ENCODE data around the gene ANTKMT.

ANTKMT gene

GRCh38 chr16:765488-765865 lies 44.5 kb downstream of the ANTKMT start:
- DNase-seq (ENCODE audit: low read depth in 1 of 2, low spot score in 1 of 2): no peak
- in situ Hi-C loops (cut with HindIII; ENCODE audit: low pct_unique_long_range_greater_than_20kb, low sequenced_read_pairs): no loop called here
- TF ChIP-seq JUND (IDR thresholded peaks at IDR 0.05; ENCODE audit: low read depth): no peak

- no peak for TF ChIP-seq JUND (IDR thresholded peaks at IDR 0.05; ENCODE audit: low read depth)
- no peak for DNase-seq (ENCODE audit: low read depth in 1 of 2, low spot score in 1 of 2)
- in situ Hi-C loops (cut with HindIII; ENCODE audit: low pct_unique_long_range_greater_than_20kb, low sequenced_read_pairs): no loop called here
These were observed 45.3 kb downstream of the ANTKMT start for GRCh38 chr16:766008-766819.

- DNase-seq (ENCODE audit: low read depth in 1 of 2, low spot score in 1 of 2): no peak
- no peak for TF ChIP-seq JUND (IDR thresholded peaks at IDR 0.05; ENCODE audit: low read depth)
- in situ Hi-C loops (cut with HindIII; ENCODE audit: low pct_unique_long_range_greater_than_20kb, low sequenced_read_pairs): no loop called here
These were observed 46.1 kb downstream of the ANTKMT start for GRCh38 chr16:766820-767640.

- no peak for DNase-seq (ENCODE audit: low read depth in 1 of 2, low spot score in 1 of 2)
- no peak for TF ChIP-seq JUND (IDR thresholded peaks at IDR 0.05; ENCODE audit: low read depth)
- in situ Hi-C loops (cut with HindIII; ENCODE audit: low pct_unique_long_range_greater_than_20kb, low sequenced_read_pairs): no loop called here
These were observed 46.8 kb downstream of the ANTKMT start for GRCh38 chr16:767743-768235.

- in situ Hi-C loops (cut with HindIII; ENCODE audit: low pct_unique_long_range_greater_than_20kb, low sequenced_read_pairs): no loop called here
- TF ChIP-seq JUND (IDR thresholded peaks at IDR 0.05; ENCODE audit: low read depth): no peak
- no peak for DNase-seq (ENCODE audit: low read depth in 1 of 2, low spot score in 1 of 2)
These were observed 47.5 kb downstream of the ANTKMT start for GRCh38 chr16:768428-768827.

GRCh38 chr16:769184-769784 lies 48.3 kb downstream of the ANTKMT start:
- no peak for TF ChIP-seq JUND (IDR thresholded peaks at IDR 0.05; ENCODE audit: low read depth)
- in situ Hi-C loops (cut with HindIII; ENCODE audit: low pct_unique_long_range_greater_than_20kb, low sequenced_read_pairs): no loop called here
- DNase-seq (ENCODE audit: low read depth in 1 of 2, low spot score in 1 of 2): no peak

GRCh38 chr16:769934-770333 lies 49.0 kb downstream of the ANTKMT start:
- TF ChIP-seq JUND (IDR thresholded peaks at IDR 0.05; ENCODE audit: low read depth): no peak
- in situ Hi-C loops (cut with HindIII; ENCODE audit: low pct_unique_long_range_greater_than_20kb, low sequenced_read_pairs): no loop called here
- DNase-seq (ENCODE audit: low read depth in 1 of 2, low spot score in 1 of 2): no peak

GRCh38 chr16:770411-770810 lies 49.5 kb downstream of the ANTKMT start:
- no peak for TF ChIP-seq JUND (IDR thresholded peaks at IDR 0.05; ENCODE audit: low read depth)
- no peak for DNase-seq (ENCODE audit: low read depth in 1 of 2, low spot score in 1 of 2)
- in situ Hi-C loops (cut with HindIII; ENCODE audit: low pct_unique_long_range_greater_than_20kb, low sequenced_read_pairs): no loop called here

Measured in T47D (cell line).